Left ventricle myocardium superior (tissue), 1 donor: Measurements from ENCODE around the gene CHRNB2. TPM values are rescaled to one million over a fixed set of nuclear protein-coding genes. Genes with fewer than 3 reads are reported as not detected.

Experiments
- ATAC-seq: fragments of 200-7000 bp; cut with Tn5 transposase; one replicate; pipeline ENCODE4 v1.9.1; 2020; ENCODE audit warnings: mild to moderate bottlenecking, moderate library complexity
- DNase-seq: peaks from one replicate; pipeline ENCODE4 v3.0.0-alpha.2; 2020
- intact Hi-C: fragments of 100-400 bp; cut with micrococcal nuclease; formaldehyde crosslinking; loops from one replicate; pipeline ENCODE4 v1.11.0; 2022
- total RNA-seq: library from RNA; stranded (reverse); fragmentation: NEBNext Ultra II Directional; extraction: Animal tissue kit (Norgen Biotek cat#: 25700); gene quantifications from one replicate; pipeline ENCODE4 v1.2.1, GENCODE V29; 2021
- donor health status: DM: no; HTN: yes; CAD: no; lungs with severe emphysema.

The CHRNB2 gene
- total RNA-seq, 1 donor from 2014 or later: not detected

DNA sequence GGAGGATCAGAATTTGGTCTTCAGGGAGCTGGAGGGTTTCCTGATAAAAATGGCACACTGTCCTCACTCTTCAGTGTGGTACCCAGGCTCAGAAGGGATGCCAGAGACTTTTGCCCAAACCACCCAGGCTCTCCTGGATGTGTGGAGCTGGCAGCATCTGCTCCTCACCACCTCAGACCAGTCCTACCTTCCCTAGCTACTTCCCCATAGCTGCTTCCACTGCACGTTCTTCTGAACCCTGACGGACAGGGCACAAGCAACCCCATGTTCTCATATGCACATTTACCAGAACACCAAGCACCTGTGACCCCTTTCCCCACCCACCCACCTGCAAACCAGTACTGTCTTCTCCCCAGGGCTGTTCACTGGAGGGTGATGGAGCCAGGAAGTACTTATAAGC, 35.7 kb downstream of the CHRNB2 start:
- DNase-seq (no peak), ATAC-seq (no peak)
- intact Hi-C loops: no loop called here

DNA sequence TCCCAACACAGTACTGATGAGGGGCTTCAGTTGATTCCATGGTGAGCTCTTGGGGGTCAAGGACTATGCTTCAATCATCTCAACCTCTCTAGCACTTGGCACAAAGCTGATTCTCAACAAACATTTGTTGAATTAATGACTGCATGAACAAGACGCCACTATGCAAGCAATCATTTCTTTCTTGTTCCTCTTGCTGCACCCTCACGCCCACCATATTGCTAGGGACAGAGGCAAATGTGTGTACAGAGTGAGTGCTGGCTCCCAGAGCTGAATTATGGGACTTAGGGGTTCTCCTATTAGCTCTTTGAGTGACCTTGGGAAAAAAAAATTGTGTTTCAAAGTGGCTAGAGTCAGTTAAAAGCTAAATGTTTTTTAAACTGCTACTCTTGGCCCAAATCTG, 38.0 kb downstream of the CHRNB2 start:
- no peak for DNase-seq
- no peak for ATAC-seq
- intact Hi-C loops: no loop called here

DNA sequence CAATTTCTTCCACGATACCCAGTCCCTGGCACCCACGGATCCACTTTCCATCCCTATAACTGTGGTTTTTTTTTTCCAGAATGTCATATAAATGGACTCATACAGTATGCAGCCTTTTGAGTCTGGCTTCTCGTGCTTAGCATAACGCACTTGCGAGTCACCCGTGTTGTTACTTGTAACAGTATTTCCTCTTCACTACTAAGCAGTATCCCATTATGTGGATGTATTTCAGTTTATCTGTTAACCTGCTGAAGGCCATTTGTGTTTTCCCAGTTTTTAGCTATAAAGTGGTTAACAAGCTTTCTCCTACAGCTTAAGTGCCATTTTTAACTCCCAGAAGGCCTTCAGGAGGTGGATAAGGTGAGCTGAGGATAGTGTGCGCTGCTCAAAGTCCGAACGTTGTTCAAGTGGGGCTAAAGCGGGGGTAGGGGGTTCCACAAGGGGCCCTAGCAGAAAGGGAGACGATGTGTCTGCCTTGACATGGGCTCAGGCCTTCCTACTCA, 39.6 kb downstream of the CHRNB2 start:
- DNase-seq (no peak), ATAC-seq (peak; percentile 20)
- intact Hi-C loops: no loop called here

DNA sequence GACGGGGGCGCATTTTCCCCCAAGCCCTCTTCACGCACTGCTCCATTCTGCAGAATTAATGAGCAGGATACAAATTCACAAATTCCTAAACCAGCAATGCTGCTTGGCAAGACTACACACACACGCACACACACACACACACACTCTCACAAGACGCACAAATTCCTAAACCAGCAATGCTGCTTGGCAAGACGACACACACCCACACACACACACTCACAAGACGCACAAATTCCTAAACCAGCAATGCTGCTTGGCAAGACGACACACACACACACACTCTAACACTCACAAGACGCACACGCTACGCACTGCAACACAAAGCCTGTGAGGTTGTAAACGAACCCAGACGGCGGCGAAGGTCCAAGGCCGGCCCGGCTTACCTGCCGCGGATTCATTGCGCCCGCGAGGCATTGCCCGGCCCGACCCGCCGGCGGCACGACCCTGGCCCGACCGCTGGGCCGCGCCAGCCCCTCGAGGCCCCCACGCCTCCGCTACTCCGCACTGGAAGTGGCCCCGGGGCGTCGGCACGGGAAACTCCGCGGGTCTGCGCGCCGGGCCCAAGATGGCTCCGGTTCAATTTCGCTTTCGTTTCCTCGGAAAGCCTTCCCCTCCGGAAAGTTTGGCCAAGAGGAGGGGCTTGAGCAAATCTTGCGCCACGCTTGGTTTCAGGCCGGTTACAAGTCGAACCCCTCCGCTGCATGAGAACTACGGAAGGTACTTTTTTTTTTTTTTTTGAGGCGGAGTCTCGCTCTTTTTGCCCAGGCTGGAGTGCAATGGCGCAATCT, 40.2 kb downstream of the CHRNB2 start, which contains the start of gene ADAR:
ADAR (minus strand) TSS at position 578 of the 788 bp plus-strand sequence; CDS start at position 398, 180 bp downstream.
- intact Hi-C loops: no loop called here
- ATAC-seq (peak; percentile 93), DNase-seq (peak; percentile 90)

DNA sequence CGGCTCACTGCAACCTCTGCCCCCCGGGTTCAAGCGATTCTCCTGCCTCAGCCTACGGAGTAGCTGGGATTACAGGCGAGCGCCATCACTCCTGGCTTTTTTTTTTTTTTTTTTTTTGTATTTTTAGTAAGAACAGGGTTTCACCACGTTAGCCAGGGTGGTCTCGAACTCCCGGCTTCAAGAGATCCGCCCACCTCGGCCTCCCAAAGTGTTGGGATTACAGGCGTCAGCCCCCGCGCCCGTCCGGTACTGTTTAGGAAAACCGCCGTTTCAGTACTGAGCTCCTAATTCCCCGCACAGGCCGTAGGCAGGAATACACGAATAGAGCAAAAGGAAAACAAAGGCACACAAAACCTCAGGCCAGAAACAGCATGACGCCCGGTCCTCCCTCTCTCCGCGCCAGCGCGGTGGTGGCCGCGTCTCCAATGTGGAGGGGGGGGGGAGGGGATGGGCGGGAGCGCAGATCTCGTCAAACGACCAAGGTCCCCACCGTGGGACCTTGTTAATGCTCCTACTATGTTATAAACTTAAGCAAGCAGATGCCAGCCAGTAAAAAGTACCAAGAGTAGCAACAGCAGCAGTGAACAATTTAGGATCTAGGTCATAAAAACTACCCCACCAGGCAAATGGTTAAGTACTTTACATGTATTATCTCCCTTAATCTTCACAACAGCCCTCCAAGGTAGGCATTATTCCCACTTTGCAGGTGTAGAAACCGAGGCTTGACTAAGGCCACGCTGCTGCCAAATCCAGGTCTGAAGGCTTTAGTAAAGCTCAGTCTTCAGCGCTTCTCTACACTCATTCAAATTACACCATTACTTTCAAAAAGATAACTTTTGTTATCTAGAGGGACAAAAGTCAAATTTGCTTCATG, 41.1 kb downstream of the CHRNB2 start:
- ATAC-seq: peak; percentile 67
- DNase-seq: peak; percentile 59
- intact Hi-C loops: no loop called here

DNA sequence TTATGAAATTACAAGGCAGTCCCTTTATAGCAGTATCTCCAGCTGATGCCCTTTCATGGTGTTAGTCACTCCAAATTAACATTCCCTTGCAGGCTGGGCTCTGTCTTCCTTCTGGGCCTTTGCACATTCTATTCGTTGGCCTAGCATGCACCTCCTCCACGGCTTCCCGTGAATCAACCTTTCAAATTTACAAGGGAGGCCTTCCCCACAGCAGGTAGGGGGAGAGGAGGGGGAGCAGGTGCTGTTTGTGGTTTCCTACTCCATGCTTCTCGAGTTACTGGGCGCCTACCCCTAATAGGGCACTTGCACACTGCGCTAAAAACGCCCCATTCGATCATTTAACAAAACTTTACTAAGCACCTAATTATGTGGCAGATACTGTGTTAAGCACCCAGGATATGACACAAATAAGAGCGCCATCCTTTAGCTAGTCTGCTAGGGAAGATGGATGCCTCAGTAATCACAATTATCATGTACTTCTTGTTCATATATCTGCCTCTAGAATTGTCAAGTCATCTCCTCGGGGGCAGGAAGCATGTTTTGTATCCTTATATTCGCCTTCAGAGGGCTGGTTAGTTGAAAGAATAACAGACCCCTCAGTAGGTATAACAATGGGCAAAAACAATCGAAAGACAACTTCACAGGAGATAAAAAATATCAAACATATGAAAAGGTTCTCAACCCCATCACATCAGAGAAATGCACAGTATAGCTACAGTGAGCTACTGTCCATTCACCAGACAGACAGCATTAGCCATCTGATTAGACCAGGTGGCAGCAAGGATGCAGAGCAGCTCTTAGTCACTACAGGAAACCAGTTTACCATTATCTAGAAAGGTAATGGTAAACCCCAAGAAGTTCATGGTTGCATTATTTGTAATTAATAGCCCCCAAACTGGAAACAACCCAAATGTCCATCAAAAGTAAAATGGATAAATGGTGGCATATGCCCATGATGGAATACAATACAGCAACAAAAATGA, 42.1 kb downstream of the CHRNB2 start:
- intact Hi-C loops: no loop called here
- ATAC-seq (no peak), DNase-seq (no peak)

DNA sequence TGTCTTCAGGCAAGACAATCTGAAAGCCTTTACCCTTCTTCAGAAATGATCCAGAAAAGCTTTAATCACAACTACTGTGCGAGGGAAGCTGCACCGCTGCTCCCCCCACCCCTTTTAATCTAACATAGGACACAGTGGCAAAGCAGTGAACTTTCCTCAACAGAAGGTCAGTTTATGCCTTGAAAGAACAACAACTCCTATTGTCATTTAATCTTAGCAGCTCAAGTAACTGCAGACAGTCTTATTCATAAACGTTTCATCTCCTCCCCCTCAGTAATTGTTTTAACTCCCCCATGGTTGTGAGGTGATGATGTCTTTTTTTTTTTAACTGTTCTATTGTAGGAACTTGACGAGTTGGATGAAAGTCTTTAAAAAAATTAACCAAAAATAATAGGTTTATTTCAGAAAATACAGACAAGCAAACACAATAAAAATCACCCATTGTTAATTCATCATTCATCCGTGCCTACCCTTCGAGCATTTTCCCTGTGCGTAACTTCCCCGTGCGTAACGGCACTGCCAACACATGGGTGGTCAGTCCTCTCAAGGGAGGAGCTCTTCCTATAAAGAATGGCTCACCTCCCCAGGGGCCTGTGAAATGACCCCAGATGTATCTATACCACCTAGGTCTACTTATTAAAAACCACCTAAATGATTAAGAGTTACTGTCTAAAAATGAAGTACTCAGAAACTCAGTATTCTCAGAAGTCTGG, 43.7 kb downstream of the CHRNB2 start:
- ATAC-seq (no peak), DNase-seq (no peak)
- intact Hi-C loops: no loop called here

DNA sequence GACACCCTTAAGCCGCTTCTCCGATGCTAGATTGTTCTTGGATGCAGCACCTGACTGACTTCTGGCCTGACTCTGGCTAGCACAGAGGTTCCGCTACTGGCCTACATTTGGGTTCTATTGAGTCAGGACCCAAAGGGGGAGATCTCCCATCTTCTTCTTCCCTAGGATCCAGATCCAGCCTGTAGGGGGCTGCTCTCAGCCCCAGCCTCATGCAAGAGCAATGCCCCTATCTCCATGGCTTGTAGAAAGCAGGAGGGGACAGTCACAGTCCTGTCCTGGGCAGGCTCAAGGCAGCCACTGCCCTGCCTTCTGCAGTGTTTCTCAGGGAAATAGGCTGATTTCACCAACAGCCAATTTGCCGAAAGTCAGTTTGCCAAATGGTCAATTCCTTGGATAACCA, 46.7 kb downstream of the CHRNB2 start:
- no peak for ATAC-seq
- intact Hi-C loops: no loop called here

DNA sequence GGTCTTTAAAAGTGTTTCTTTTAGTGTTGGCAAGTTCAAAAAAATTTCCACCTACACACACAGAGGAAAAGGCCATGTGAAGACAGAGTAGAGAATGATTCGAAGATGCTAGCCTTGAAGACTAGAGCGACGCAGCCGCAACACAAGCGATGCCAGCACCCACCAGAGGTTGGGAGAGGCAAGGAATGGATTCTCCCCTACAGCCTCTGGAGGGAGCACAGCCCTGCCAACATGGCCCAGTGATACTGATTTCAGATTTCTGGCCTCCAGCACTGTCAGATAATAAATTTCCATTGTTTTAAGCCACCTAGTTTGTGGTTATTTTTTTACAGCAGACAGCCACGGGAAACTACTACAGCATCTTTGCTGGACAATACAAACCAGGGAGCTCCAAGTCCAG, 47.3 kb downstream of the CHRNB2 start:
- no peak for DNase-seq
- intact Hi-C loops: no loop called here
- no peak for ATAC-seq

More for the DNA sequence above, 46.7 kb downstream of the CHRNB2 start:
- no peak for DNase-seq

DNA sequence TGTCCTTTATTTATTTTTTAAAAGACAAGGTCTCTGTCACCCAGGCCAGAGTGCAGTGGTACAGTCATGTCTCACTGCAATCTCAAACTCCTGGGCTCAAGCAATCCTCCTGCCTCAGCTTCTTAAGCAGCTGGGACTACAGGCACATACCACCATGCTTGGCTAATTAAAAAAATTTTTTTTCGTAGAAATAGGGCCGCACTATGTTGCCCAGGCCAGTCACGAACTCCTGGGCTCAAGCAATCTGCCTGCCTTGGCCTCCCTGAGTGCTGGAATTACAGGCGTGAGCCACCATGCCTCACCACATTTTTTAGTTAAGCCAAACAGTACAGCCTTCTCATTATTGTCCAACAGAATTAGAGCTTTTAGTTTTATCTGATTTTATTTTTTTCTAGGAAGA, 47.8 kb downstream of the CHRNB2 start:
- intact Hi-C loops: no loop called here
- DNase-seq: no peak
- ATAC-seq: no peak

DNA sequence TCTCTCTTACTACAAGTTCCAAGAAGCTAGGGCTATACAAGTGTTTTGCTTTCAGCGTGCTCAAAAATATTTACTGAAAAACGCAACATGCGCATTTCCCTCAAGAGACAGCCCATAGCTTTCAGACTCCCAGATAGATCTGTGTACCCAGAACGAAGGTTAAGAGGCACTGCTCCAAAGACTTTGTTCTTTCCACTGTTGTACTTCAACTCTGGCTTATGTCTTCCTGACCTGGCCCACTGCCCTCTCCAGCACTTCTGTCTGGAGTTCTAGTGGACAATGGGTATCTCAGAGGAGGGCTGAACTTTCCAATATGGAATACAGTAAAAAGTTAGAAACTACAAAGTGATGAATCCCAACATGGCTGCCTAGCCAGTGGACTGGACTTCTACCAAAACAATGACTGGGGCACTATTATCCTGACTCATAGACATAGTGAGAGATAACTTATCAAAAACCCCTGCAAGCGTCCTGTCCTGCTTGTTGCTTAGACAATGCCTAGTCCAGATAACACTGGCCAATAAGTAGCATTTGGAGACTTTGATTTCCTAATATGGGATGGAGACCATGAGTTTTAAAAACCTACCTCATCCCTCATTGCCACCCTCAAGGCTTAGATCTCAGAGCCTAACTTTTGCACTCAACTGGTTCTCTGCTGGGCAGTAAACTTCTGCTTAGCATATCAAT, 49.2 kb downstream of the CHRNB2 start:
- ATAC-seq: peak; percentile 82
- intact Hi-C loops: no loop called here

DNA sequence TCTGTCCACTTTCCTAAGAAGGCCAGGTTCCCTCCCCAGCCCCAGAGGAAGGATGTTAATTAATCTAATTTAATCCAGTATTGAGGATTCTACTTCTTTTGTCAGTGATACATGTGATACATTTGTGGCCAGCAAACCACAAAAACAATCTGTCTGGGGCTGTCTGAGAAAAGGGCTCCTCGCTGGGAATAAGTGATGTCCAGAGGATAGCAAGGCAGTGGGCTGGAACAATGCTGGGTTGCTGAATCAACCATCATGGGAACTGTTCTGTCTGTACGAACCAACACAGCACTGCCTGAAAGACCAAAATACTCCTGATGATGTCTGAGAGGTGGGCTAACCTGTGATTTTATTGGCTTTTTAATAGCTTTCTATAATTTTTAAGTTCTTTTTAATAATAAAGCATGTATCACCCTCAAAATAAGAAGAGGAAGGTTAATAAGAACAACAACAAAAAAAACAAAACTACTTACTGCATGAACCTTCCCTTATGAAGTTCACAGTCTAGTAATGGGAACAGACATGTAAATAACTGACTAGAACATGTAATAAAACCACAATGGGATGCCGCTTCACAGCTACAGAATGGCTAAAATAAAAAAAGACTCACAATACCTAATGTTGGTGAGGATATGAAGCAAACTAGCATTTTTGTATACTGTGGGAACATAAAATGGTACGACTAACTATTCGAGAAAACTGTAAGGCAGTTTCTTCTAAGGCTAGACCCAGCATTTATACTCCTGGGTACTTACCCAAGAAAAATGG, 51.8 kb downstream of the CHRNB2 start:
- ATAC-seq (no peak), DNase-seq (no peak)
- intact Hi-C loops: no loop called here

More for the DNA sequence above, 49.2 kb downstream of the CHRNB2 start:
- DNase-seq: no peak

DNA sequence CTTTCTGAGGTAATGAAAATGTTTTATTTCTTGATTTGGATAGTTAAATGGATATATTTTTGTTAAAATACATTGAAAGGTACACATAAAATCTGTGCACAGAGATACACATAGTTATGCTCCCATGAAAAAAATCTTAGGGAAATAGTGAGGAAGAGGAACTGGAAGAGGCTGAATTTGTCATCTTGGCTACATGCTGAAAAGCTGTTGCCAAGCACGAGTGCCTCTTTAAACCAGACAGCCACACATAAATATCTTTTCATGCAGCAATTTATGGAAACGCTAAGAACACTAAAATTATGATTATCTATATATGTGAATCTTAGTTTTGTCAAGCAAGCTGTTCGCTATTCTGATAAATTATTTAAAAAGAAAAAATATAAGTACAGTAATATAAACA, 53.2 kb downstream of the CHRNB2 start:
- ATAC-seq (no peak), DNase-seq (no peak)
- intact Hi-C loops: no loop called here

DNA sequence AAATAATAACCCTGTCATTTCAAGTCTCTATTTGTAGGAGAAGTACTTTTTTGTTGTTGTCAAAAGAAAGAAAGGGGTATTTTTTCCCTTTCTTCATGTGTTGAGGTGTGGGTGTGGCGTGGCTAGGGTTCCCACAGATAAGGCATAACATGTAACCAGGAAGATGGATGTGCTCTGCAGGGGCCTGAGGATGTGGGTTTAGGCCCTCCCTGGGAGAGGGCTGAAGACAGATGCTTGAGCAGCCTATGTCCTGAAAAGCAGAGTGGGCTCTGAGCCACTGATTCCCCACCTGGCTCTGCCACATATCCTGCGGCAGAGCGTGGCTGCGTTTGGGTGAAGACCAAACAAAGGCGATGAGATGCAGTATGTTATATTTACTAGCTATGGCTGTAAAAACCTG, 54.3 kb downstream of the CHRNB2 start:
- ATAC-seq: peak; percentile 33
- intact Hi-C loops: no loop called here
- DNase-seq: no peak

DNA sequence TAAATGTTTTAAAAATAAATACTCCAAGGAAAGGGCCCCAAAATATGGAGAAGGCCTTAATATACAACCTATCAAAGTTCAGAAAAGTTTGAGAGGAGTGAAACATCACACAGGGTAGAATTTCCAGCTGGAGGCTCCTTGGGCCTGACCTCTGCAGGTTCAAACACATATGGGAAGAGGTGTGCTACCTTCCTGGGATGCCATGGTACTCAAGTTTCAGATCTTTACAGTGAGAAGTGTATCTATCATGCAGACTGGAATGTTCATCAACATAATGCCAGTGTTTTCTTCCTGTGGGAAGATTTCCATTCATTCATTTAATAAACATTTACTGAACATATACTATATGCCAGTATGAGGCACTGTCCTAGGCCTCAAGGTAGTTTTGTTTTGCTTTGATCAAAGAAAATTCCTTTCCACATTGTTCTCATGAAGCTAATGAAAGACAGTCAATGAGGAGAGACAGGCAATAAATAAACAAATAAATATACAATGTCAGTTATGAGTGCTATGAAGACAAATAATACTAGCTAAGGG, 55.0 kb downstream of the CHRNB2 start:
- no peak for ATAC-seq
- intact Hi-C loops: no loop called here

DNA sequence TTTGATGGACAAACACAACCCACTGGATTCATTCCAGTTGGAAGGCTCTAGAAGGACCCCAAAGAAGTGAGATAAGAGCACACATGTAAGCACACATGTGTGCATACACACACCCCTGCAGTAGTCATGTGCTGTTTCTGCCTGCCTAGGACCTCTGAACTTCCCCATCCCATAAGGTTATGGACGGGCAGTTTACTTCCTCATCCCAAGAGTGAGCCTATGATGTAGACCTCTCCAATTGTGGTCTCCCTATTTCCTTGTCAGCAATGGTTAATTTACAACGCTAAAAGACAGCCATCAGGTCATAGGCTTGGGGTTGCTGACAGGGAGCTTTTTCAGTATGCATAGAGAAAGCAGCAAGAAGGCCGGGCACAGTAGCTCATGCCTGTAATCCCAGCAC, 55.8 kb downstream of the CHRNB2 start:
- ATAC-seq (no peak), DNase-seq (no peak)
- intact Hi-C loops: no loop called here

More for the DNA sequence above, 55.0 kb downstream of the CHRNB2 start:
- DNase-seq: no peak
